Hypothalamus (tissue), 51 donors: ENCODE measurements around the gene NR2C2AP.
A peak's percentile ranks its signal among the peaks of the same experiment; 100 is the strongest.
"Not testable (repeated sequence)": the region's sequence is repeated elsewhere in the genome, so short reads cannot be mapped to it uniquely, and the experiment has no call there.

Experiments used
- DNase-seq, 51 donors: peaks; one replicate each; lab custom pipeline; 2025; lab: John Stamatoyannopoulos, UW

The NR2C2AP gene, protein sequence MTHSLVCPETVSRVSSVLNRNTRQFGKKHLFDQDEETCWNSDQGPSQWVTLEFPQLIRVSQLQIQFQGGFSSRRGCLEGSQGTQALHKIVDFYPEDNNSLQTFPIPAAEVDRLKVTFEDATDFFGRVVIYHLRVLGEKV

DNA sequence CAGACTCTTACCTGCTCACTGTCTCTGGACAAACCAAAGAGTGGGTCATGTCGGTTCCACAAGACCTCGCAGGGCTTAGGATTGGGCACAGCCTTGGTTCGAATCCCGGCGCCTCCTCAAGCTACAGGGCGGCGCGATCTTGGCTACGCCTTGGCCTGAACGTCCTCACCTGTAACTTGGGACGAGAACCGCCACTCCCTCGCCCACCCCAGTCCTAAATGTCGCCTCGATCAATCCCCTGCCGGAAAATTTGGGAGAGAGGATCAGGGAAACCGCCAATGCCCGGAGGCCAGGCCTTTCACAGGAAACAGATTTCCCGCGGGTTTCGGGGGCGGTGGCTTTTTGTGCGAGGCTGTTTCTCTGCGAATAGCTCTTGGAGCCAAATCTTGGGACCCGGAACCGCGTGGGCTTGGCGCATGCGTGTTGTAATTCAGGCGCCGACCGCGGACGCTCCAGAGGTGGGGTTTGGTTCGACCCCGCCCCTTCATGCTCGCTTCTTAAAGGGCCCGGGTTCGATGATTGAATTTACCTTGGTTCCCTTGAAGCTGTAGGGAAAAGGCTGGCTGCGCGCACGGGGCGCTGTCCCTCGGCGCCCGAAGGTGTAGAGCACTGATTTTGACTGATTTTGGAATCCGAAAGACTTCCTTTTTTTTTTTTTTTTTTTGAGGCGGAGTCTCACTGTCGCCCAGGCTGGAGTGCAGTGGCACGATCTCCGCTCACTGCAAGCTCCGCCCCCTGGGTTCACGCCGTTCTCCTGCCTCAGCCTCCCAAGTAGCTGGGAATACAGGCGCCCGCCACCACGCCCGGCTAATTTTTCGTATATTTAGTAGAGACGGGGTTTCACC lies at the start of gene NR2C2AP:
TSS of gene NR2C2AP (minus strand) at position 403 of the 845 bp plus-strand sequence. CDS start at position 49, 354 bp downstream.
- peak; percentile 23 to 91 (median 83) for DNase-seq

DNA sequence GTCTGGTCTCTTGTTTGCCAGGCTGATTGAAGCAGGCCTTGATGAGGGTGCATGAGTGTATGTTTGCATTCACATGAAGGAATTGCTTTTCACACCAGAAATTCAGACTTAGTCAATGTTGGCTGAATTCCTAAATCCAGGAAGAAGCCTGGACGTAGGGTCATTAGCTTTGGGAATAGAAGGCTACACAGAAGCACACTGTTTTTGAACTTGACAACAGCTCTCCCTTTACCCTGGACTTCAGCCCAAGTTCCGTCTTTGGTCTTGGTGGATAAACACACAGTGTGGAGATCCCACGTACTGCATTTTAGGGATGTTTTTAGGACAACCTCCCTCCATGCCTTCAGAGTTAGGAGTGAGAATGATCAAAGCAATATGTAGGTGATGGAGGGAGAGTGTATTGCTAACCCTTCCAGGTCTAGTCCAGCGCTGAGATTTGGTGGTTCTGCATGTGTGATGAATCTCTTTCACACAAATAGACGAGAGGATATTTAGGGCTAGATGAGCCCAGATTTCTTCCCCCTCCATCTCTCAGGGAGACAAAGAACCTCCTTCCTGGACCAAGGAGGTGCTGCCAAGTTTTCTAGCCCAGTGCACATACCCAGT lies 47.1 kb upstream of the NR2C2AP start:
- DNase-seq, result no peak

DNA sequence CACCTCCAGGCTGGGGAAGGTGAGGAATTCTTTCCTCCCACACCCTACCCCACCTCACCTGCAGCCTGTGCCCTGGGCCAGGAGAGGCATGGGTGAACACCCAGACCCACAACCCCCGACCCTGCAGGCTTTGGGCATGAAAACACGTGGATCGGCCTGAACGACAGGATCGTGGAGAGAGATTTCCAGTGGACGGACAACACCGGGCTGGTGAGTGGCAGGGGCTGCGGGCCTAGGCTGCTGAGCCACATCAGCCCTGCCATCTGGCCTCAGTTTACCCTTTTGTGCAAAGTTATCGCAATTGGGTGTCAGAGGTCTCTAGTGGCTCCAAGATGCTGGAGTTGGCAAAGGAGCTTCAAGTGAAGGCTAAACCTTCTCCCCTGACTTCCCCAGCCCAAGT lies 37.3 kb upstream of the NR2C2AP start:
- no peak for DNase-seq

DNA sequence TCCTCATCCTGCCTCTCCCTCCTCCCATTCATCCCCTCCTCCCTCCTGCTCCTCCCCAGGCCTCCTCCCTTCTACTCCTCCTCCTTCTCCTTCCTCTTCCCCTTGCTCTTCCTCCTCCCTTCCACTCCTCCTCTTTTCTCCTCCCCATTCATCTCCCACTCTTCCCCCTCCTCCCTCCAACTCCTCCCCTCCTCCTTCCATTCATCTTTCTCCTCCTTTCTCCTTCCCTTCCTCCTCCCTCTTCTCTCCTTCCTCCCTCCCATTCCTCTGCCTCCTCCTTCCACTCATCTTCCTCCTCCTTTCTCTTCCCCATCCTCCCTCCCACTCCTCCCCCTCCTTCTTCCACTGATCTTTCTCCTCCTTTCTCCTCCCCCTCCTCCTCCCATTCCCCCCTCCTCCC lies 36.5 kb upstream of the NR2C2AP start:
- DNase-seq, result no peak

DNA sequence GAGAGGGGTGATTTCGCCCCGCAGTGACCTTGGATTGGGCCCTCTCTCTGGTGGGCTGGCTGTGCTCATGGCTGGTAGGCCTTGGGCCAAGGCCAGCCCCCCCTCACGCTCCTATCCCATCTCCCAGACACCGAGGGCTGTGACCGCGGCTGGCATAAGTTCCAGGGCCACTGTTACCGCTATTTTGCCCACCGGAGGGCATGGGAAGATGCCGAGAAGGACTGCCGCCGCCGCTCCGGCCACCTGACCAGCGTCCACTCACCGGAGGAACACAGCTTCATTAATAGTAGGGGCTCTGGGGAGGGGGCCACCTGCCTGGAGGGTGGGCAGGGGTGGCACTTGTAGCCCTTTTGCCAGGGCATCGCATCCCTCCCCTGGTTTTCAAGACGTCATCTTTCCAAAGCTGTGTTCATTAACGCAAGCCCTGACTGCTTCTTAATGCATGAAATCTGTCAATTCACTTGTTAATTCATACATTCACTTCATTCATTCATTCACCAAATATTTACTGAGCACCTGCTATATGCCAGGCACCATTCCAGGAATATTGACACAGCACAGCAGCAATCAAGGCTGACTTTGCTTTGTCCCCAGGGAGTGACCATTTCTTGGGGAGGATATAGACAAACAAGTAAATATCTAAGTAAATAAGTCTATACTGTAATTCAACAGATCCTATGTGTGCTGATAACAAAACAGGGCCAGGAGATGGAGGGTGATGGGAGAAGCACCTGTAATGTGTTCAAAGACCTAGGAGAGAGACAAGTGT lies 35.1 kb upstream of the NR2C2AP start:
- DNase-seq, result no peak

DNA sequence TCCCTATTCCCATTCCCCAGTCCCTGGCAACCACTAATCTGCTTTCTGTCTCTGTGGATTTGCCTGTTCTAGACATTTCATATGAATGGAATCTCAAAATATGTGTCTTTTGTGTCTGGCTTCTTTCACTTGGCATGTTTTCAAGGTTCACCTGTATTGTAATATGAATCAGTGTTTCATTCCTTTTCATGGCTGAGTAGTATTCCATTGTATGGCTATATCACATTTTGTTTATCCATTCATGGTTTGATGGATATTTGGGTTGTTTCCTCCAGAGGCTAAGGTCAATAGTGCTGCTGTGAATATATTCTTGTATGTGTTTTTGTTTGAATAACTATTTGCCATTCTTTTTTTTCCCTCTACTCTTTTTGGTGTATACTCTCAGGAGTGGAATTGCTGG lies 33.0 kb upstream of the NR2C2AP start:
- no peak for DNase-seq

DNA sequence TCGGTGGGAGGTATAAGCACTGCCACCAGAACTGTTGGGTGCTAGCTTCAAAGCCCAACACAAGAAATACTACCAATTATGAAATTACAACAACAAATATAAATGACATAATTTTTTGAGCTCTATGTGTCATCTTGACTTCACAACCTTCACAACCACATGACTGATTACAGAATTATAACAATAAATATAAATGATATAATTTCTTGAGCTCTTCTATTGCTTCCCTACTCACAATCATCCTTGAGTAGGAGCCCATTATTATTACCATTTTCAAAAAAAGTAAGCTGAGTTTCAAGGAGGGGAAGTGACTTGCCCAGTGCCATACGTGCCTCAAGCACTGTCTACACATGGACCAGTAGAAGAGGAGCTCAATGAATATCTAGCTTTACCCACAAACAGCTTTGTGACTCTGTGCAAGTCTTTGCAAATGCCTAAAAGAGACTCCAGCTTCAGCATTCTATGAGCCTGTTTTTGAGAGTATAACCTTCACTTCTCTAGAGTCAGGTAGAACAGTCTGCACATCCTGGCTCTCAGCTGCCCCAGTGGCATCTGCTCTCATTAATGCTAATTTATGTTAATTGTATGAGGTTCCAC lies 31.1 kb upstream of the NR2C2AP start:
- DNase-seq, result no peak

DNA sequence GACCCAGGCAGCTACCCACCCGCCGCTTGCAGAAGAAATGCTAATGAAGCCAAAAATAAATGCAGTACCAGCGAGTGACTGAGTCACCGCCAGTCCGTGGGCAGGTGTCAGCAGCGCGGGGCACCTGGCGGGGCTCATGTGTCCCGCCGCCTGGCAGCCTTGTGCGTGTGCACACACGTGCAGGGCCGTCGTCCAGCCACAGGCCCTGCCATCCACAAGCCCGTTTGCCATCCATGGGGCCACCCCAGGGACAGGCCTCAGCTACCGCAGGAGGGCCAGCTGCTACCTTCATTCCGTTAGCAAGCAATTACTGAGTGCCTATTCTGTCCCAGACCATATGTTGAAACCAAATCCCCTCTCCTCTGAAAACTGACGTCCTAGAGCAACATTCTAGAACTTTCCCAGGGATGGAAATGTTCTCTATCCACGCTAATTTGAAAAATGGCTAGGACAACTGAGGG lies 29.1 kb upstream of the NR2C2AP start:
- DNase-seq, result peak in 3 of 51 donors; percentile 20 to 32 (median 32)

DNA sequence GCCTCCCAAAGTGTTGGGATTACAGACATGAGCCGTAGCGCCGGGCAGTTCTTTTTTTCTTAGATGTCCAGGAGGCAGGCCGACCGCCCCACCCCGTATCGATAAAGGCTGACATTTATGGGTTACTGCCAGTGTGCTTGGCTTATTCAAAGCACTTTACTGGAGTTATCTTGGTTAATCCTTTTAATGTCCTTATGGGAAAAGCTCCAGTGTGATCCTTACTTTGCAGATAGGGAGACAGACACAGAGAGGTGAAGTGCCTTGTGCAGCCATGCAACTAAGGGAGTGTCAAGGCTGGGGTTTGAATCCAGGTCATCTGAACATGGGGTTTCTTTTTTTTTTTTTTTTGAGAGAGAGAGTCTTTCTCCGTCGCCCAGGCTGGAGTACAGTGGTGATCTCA lies 27.8 kb upstream of the NR2C2AP start:
- DNase-seq, result no peak

DNA sequence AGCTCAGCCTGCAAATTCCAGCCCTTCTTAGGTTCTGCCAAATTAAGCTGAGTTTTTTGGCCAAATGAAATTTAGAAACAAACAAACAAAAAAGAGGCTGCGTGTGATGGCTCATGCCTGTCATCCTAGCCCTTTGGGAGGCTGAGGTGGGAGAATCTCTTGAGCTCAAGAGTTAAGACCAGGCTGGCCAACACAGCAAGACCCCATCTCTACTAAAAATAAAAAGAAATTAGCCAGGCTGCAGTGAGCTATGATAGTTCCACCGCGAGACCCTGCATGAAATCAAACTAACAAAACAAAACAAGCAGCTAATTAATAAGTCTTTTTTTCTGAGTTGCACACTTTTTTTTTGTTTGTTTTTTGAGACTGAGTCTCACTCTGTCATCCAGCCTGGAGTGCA lies 26.5 kb upstream of the NR2C2AP start:
- no peak for DNase-seq

DNA sequence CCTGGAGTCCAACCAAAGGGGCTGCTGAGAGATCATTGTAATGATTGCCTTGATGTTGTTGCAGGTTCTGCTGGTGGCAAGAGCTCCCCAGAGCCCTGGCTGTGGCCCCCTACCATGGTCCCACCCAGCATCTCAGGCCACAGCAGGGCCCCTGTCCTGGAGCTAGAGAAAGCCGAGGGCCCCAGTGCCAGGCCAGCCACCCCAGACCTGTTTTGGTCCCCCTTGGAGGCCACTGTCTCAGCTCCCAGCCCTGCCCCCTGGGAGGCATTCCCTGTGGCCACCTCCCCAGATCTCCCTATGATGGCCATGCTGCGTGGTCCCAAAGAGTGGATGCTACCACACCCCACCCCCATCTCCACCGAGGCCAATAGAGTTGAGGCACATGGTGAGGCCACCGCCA lies 24.0 kb upstream of the NR2C2AP start:
- DNase-seq, result no peak

DNA sequence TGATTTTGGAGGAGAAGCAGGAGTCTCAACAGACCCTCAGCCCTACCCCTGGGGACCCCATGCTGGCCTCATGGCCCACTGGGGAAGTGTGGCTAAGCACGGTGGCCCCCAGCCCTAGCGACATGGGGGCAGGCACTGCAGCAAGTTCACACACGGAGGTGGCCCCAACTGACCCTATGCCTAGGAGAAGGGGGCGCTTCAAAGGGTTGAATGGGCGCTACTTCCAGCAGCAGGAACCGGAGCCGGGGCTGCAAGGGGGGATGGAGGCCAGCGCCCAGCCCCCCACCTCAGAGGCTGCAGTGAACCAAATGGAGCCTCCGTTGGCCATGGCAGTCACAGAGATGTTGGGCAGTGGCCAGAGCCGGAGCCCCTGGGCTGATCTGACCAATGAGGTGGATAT lies 23.4 kb upstream of the NR2C2AP start:
- DNase-seq, result no peak

DNA sequence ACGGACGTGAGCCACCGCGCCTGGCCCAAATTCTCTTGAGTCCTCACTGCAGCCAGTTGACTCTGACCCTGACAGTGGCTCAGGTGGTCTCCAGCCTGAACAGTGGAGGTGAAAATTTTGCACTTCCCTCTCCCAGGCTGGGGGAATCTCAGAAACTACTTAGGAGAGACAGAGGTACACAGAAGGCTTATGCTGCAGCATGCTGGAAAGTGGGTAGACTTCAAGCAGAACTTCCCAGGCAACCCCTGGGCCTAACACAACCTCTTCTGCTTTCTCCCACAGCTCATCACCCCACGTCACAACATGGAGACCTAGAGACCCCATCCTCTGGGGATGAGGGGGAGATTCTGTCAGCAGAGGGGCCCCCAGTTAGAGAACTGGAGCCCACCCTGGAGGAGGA lies 23.0 kb upstream of the NR2C2AP start:
- no peak for DNase-seq

DNA sequence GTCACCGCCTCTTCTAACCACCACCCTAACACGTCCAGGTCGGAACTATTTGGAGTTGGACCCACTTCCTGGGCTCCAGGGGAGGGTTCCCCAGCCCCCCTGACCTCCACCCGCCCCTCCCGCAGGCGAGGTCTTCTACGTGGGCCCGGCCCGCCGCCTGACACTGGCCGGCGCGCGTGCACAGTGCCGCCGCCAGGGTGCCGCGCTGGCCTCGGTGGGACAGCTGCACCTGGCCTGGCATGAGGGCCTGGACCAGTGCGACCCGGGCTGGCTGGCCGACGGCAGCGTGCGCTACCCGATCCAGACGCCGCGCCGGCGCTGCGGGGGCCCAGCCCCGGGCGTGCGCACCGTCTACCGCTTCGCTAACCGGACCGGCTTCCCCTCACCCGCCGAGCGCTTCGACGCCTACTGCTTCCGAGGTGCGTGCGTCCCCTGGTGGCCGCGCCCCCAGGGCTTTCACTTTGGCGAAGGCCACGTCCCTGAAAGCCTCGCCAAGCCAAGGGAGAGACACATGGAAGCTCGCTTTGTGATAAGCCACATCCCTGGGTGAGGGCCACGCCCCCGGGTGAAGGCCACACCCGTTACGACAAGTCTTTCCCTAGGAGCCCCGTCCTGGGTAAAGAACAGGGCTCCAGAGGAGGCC lies 21.8 kb upstream of the NR2C2AP start:
- DNase-seq, result peak in 2 of 51 donors; percentile 4 to 16

DNA sequence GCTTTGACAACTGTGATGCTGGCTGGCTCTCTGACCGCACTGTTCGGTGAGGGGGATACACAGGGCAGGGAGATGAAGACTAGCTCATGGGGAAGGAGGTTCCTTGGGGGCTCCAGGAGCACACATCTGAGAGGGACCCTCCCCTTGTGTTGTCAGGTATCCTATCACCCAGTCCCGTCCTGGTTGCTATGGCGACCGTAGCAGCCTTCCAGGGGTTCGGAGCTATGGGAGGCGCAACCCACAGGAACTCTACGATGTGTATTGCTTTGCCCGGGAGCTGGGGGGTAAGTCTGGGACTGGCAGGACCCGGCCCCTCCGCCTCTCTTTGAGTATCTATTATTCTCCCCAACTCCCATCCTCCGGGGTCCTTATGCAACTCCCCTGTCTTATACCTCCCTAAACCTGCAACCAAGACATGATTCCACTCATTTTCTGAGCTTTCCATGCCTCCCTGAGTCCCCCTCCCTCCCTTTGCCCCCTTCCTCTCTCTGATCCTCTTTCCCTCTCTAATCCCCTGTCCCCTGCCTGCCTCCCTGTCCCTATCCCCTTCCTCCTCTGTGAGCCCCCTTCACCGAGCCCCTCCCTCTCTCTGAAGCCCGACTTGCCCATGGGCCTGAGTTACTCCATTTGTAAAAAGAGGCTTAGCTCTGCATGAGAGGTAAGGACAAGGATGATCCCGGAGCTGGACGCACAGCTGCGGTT lies 21.1 kb upstream of the NR2C2AP start:
- no peak for DNase-seq

DNA sequence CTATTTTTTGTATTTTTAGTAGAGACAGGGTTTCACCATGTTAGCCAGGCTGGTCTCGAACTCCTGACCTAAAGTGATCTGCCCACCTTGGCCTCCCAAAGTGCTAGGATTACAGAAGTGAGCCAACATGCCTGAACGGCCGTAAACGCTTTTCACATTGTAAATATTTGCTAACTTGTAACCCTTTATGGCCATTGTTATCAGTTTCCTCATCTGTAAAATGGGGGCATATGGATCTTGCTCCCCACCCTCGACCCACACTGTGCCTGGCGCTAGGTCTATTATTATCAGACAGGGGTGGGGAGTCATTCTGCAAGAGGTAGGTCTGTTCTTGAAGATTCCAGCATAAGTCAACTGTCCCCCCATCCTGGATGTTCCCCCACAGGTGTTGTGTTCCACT lies 20.4 kb upstream of the NR2C2AP start:
- DNase-seq, result no peak

DNA sequence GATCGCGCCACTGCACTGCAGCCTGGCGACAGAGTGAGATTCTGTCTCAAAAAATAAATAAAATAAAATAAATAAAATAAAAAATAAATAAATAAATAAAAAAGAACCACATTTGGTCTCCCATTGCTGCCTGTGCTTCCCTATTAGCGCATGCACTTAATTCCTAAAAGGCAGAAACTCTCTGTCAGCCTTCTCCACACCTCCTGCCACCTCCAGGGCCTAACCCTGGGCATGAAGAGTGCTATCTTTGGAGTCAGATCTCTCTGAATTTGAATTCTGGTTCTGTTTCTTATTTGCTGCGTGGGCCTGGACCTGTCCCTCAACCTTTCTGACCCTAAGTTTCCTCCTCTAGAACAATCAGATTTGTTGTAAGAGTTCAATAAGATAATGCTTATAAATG lies 19.8 kb upstream of the NR2C2AP start:
- DNase-seq, result no peak

DNA sequence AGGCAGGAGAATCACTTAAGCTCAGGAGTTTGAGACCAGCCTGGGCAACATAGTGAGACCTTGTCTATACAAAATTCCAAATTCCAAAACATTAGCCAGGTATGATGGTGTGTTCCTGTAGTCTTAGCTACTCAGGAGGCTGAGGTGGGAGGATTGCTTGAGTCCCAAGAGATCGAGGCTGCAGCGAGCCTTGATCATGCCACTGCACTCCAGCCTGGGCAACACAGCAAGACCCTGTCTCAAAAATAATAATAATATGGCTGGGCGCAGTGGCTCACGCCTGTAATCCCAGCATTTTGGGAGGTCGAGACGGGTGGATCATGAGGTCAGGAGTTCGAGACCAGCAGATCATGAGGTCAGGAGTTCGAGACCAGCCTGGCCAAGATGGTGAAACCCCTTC lies 17.8 kb upstream of the NR2C2AP start:
- not testable (repeated sequence) for DNase-seq

DNA sequence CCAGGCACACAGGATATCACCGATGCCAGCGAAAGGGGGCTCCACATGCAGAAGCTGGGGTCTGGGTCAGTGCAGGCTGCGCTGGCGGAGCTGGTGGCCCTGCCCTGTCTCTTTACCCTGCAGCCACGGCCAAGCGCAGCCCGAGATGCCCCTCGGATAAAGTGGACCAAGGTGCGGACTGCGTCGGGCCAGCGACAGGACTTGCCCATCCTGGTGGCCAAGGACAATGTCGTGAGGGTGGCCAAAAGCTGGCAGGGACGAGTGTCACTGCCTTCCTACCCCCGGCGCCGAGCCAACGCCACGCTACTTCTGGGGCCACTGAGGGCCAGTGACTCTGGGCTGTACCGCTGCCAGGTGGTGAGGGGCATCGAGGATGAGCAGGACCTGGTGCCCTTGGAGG lies 15.7 kb upstream of the NR2C2AP start:
- no peak for DNase-seq

DNA sequence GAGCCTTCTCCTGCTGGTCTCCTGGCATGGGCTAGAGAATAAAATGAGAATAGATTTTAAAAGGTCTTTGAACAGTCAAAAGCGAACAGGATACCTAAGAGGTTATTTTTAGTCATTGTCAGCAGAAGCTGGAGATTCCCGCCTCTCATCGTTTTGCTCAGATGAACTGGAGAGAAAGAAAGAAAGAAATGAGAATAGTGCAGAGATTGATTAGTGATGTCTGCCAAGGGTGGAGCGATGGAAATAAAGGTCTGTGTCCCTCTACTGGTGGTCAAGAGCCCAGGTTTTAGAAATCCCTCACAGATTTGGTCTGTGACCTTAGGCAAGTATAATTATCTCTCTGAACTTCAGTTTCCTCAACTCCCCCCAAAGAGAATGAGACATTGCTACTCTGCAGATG lies 13.9 kb upstream of the NR2C2AP start:
- no peak for DNase-seq
